ENCODE results near the gene TMEM232.

- TF ChIP-seq CTCF (IDR thresholded peaks at IDR 0.05) = no peak
- TF ChIP-seq POLR2A (IDR thresholded peaks at IDR 0.05; ENCODE audit: low read depth) = no peak
Measured at GRCh38 chr5:110542949-110543348, 183.5 kb downstream of the TMEM232 start.
